AG09319 (cell line): Measurements from ENCODE around the gene TLR1.
"Not testable (repeated sequence)": the region's sequence is repeated elsewhere in the genome, so short reads cannot be mapped to it uniquely, and the experiment has no call there.

Source experiments
- DNase-seq: peaks from one replicate; pipeline ENCODE4 v3.0.0-alpha.2; 2010; ENCODE audit warnings: low read depth; ENCODE audit errors: extremely low read depth
- TF ChIP-seq, protein P1 (sequence below): IDR thresholded peaks from 2 replicates; pipeline ENCODE4 v1.5.1; 2011; ENCODE audit warnings: low read depth, mild to moderate bottlenecking, inconsistent platforms, low read length, moderate library complexity

TLR1 gene

GRCh38 chr4:38769441-38769840 is 35.1 kb downstream of the TLR1 start:
- no peak for DNase-seq
- TF ChIP-seq, protein P1, sequence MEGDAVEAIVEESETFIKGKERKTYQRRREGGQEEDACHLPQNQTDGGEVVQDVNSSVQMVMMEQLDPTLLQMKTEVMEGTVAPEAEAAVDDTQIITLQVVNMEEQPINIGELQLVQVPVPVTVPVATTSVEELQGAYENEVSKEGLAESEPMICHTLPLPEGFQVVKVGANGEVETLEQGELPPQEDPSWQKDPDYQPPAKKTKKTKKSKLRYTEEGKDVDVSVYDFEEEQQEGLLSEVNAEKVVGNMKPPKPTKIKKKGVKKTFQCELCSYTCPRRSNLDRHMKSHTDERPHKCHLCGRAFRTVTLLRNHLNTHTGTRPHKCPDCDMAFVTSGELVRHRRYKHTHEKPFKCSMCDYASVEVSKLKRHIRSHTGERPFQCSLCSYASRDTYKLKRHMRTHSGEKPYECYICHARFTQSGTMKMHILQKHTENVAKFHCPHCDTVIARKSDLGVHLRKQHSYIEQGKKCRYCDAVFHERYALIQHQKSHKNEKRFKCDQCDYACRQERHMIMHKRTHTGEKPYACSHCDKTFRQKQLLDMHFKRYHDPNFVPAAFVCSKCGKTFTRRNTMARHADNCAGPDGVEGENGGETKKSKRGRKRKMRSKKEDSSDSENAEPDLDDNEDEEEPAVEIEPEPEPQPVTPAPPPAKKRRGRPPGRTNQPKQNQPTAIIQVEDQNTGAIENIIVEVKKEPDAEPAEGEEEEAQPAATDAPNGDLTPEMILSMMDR: no peak

DNA sequence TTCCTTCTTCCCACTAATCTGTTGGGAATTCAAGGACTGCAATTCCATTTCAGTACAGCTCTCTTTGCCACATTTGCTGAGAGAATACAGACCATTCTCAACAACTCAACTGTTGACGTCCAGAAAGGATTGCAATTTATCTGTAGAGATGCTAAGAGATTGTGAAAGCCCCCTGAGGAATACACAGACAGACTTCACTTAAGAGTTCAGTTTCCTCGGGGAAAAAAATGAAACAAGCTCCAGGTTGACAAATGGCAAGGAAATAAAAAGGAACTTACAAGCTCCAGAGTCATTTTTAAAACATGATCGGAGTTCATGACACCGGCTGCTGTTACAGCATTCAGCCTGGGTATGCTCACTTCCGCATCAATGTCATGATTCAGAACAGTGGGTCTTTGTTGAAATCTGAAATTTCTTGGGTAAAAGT is 35.6 kb downstream of the TLR1 start:
- TF ChIP-seq, protein P1: no peak
- no peak for DNase-seq

DNA sequence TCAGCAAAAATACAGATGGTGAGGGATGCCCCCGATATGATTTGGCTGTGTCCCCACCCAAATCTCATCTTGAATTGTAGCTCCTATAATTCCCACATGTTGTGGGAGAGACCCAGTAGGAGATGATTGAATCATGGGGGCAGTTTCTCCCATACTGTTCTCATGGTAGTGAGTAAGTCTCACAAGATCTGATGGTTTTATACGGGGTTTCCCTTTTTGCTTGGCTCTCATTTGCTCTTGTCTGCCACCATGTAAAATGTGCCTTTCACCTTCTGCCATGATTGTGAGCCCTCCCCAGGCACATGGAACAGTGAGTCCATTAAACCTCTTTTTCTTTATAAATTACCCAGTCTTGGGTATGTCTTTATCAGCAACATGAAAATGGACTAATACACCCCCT is 37.7 kb downstream of the TLR1 start:
- DNase-seq: not testable (repeated sequence)

DNA sequence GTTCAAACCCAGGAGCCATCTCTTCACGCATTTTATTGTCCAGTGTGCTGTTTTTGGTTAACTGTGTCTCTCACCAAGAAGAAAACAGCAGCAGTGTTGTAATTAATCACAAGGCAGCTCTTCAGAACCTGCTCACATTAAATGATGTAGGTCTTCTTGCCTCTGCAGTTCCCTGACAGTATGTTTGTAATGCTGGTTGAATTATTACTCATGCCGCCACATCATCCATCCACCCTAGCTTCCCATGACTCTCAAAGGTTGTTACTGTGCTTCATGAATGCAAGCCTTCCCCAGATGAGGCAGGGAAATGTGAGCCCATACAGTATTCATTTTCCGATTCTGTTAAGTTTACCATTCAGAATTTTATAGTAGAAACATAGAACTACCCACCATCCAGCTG is 39.2 kb downstream of the TLR1 start:
- DNase-seq: no peak
- TF ChIP-seq, protein P1: no peak

DNA sequence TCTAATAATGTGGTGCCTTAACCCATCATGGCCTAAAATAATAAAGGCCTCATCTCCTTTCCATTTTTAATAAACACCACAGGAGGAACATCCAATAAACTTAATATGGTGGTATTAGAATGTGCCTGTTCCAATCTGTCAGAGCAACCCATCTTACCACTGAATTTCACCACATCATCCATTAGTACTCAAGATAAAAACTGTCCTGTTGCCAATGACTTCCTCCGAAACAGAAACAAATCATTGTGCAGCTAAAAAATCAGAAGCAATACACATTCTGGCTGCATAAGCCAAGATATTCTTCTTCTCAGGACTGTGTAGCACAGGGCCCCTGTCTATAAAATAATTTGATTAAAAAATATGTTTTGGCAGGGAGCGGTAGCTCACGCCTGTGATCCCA is 40.3 kb downstream of the TLR1 start:
- DNase-seq: no peak
- TF ChIP-seq, protein P1: no peak

DNA sequence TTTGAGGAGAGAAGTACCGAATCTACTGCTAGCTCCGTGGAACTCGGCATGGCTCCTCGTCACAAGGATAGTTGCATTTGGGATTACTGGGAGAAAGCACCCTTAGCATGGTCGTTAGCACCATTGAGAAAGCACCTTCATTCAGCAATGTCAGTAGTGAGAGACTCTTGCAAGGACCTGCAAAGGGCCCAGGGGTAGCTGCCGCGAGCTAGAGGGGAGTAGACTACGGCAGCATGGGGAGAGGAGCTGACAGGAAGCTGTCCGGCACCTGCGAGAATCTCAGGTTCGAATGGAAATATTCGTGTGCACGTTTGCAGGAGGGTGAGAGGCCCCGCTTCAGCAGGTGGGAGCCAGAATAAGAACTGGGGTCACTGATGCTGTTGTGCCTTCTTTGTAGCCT is 42.0 kb downstream of the TLR1 start:
- DNase-seq: no peak

GRCh38 chr4:38759790-38760122 is 44.8 kb downstream of the TLR1 start:
- TF ChIP-seq, protein P1: no peak
- DNase-seq: no peak

More for the DNA sequence above, 42.0 kb downstream of the TLR1 start:
- TF ChIP-seq, protein P1: no peak

- DNase-seq: no peak
- TF ChIP-seq, protein P1: peak; percentile 60
Measured at GRCh38 chr4:38759113-38759789, 45.3 kb downstream of the TLR1 start.
